ENCODE data around the gene SEPTIN8. TPM values are rescaled to one million over a fixed set of nuclear protein-coding genes. Genes with fewer than 3 reads are reported as not detected.
A peak's percentile ranks its signal among the peaks of the same experiment; 100 is the strongest.

The SEPTIN8 gene, protein sequence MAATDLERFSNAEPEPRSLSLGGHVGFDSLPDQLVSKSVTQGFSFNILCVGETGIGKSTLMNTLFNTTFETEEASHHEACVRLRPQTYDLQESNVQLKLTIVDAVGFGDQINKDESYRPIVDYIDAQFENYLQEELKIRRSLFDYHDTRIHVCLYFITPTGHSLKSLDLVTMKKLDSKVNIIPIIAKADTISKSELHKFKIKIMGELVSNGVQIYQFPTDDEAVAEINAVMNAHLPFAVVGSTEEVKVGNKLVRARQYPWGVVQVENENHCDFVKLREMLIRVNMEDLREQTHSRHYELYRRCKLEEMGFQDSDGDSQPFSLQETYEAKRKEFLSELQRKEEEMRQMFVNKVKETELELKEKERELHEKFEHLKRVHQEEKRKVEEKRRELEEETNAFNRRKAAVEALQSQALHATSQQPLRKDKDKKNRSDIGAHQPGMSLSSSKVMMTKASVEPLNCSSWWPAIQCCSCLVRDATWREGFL
- 71.1 TPM for polyA plus RNA-seq (2013, experiment 1 of 2; ENCODE audit: insufficient read length)
- 68.5 TPM for polyA plus RNA-seq (2013, experiment 2 of 2; ENCODE audit: insufficient read length)

GRCh38 chr5:132777209-132778069 lies at the start of gene SEPTIN8:
Gene SEPTIN8 (minus strand): TSS chr5:132777239. CDS start chr5:132777137, 102 bp downstream.
- DNase-seq, result peak; percentile 62

DNA sequence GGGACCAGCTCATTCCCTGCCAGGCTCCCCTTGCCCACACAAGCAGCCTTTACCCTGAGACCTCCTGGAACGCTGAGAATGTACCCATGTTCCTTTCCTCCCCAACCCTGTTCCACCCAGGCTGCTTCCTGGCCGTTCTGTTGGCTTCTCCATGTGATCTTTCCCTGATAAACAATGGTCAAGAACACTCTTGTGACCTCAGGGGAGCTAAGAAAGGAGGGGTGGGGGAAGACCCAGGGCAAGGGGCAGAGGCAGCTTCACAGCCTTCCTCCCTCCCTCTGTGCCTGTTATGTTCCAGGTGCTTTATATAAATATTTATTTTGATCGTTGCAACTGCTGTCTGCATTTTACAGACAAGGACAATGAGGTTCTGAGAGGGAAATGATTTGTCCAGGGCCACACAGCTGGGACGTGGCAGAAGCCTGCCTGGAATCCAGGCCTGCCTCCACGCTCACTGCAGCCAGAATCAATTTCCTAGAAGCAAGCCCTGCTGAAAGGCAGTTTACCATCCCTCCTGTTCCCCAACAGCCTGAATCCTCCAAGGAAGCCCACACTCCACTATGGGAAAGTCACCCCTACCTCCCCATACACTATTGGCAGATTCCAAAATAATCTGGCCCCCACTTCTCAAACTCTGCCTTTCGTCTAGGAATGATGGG lies 49.5 kb upstream of the SEPTIN8 start:
- DNase-seq, result no peak

DNA sequence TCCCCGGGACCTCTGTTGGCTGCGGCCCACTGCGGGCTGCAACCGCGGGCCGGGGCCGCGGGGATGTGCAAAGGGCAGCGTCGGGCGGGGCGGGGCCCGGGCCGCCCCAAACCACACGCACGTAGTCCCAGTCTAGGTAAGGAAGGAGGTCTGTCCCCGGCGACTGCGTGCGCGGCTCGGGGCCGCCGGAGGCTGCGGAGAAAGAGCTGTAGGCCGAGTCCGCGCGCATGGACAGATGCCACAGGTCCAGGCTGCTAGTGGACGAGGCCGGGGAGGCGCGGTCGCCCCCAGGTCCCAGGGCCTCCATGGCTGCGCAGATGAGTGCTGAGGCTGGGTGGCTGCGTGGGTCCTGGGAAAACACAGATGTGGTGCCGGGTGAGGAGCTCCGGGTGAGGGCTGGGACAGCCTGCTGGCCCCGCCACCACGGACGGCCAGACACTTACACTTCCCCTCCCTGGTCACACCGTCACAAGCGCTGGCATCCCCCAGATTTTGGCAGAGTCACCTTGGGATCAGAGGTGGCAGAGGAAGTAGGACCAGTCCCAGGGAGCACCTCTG lies 48.9 kb upstream of the SEPTIN8 start:
- no peak for DNase-seq

DNA sequence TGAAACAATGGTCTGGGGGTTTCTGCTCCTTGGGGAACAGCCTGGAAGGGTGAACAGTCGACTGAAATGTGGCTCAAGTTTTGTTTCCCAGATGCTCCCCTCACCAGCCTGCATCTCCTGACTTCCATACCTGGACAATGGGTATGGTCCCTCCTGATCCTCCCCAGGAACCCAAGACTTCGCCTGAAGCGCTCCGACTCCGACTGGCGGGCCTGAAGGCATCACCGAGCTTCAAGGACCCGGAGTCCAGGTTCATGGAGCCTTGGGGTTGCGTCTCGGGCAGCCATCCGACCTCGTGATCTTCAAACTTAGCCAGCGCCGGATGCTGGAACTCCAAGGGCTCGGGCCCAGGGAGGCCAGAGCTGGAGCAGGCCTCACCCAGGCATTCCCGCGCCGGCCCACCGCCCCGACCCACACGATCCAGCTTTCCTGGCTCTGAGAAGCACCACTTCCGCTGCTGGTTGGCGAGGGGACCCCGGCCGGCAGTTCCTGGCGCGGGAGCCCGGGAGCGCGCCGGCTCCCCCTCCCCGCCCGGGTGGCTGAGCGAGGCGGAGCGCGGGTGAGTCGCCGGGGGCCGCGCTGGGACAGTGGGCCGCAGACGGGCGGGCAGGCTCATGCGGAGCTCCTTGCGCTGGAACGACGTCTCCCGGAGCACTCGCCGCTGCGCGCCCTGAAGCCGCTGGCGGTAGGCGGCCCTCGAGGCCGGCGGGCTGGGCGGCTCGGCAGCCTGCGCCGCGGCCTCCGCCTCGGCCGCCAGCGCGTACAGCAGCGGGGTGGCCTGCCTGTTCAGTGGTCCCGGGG lies 48.2 kb upstream of the SEPTIN8 start:
- DNase-seq, result no peak

- no peak for DNase-seq
Observed at GRCh38 chr5:132824426-132824825, 47.4 kb upstream of the SEPTIN8 start.

GRCh38 chr5:132823481-132824050 lies 46.5 kb upstream of the SEPTIN8 start:
- DNase-seq, result no peak

DNA sequence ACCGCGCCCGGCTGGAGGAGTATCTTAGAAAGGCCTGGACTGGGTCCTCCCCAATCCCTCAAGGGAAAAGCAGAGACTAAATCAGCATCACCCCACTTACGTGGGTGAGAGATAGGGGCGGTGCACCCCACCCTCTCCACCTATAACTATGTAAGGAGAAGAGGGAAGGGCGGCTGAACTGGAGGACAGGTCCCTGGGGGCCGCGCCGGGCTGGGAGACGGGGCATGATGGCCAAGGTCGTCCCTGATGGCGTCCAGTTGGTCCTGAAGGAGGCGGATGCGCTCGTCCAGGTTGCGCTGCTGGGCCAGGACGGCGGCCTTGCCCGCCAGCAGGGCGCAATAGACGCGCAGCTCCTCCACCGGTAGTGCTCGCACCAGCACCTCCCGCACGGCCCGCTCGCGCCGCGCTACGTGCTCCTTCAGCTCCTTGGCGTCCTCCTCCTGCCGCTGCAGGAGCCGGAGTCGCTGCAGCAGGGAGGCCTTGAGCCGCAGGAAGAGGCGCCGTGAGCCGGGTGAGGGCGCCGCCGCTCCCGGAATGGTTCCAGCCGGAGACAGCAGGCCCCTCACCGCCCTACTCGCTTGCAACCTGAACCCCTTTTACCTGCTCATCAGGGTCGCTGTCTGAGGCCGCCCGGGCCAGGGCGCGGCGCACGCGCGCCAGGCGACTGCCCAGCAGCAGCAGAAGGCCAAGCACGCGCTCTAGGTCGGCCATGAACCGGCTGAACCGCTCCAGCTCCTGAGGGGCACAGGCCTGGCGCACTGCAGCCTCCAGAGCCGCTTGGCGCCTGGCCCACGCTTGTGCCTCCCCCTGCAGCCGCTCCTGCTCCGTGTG lies 45.8 kb upstream of the SEPTIN8 start:
- DNase-seq, result peak; percentile 24

DNA sequence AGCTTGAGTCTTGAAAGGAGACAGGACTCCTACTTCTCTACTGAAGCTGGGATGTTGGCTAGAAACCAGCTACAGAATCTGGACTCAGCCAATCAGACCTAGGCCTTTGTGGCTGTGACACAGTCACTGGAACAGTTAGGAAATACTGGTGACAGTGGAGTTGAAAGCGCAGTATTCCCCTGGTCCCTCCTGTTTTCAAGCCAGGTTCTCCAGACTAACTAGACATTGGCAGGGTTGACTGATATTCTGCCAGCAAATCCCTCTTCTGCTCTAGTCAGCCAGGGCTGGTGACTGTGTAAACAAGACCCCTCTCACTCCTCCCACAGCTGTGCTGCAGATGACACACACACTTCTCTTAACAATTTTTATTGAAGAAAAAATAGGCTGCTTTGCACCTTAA lies 44.8 kb upstream of the SEPTIN8 start:
- DNase-seq, result peak; percentile 24

DNA sequence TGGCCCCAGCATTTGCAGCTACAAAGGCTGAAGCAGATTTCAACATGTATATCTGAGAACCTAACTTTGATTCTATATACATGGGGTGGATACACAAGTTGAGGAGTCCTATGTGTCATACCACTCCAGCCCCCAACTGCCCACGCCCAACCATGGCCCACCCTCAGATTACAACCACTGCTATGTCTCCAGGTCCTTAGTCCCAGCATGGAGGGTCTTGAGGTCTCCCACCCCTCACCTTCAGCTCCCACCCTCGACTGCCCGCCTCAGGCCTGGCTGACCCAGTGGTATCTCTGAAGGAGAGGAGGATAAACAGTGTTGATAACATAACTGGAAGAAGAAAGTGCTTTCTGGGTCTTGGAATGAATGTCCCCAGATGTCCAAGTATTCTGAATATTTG lies 44.3 kb upstream of the SEPTIN8 start:
- no peak for DNase-seq

DNA sequence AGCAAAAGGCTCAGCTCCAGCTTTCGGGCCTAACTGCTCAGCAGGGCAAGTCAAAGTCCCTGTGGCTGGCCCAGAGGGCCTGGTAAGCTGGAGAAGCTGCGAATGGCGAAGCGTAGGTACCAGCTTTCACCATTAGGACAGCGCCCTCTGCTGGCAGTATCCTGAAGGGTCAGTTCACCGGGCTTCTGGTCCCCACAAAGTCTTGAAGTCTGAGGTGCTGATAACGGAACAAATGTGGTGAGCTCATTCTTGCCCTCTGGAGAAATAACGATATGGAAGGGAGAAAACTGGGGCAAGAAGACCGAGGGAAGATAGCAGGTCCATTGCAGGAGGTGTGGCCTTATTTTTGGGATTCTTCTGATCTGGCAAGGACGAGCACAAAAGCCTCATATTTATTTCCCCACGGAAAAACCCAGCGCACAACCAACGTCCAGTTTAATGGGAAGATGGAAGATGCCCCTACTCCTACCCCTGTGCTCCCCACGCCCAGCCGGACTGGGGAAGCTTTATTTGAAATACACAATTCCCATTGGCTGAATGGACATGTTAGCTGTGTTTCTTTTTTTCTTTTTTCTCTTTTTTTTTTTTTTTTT lies 43.2 kb upstream of the SEPTIN8 start:
- peak; percentile 88 for DNase-seq

GRCh38 chr5:132819468-132819867 lies 42.4 kb upstream of the SEPTIN8 start:
- DNase-seq, result no peak

DNA sequence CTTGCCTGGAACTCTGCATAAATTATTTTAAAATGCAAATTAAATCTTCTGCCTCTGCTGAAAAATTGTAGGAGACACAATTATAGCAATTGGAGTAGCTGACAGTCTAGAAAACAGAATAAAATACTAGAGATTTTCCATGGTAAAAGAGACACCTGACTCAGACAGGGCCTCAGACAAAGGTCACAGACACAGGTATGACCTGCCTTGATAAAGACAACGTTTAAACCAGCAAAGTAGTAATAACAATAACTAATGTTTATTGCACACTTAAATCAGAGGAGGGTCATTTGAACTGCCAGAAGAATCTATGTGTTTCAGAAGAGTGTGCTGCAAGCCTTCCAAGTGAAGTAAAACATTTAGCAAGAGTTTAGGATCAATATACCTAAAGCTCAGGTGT lies 40.0 kb upstream of the SEPTIN8 start:
- DNase-seq, result no peak

GRCh38 chr5:132816554-132816953 lies 39.5 kb upstream of the SEPTIN8 start:
- DNase-seq, result no peak

GRCh38 chr5:132816083-132816482 lies 39.0 kb upstream of the SEPTIN8 start:
- no peak for DNase-seq

GRCh38 chr5:132815454-132815853 lies 38.4 kb upstream of the SEPTIN8 start:
- no peak for DNase-seq

DNA sequence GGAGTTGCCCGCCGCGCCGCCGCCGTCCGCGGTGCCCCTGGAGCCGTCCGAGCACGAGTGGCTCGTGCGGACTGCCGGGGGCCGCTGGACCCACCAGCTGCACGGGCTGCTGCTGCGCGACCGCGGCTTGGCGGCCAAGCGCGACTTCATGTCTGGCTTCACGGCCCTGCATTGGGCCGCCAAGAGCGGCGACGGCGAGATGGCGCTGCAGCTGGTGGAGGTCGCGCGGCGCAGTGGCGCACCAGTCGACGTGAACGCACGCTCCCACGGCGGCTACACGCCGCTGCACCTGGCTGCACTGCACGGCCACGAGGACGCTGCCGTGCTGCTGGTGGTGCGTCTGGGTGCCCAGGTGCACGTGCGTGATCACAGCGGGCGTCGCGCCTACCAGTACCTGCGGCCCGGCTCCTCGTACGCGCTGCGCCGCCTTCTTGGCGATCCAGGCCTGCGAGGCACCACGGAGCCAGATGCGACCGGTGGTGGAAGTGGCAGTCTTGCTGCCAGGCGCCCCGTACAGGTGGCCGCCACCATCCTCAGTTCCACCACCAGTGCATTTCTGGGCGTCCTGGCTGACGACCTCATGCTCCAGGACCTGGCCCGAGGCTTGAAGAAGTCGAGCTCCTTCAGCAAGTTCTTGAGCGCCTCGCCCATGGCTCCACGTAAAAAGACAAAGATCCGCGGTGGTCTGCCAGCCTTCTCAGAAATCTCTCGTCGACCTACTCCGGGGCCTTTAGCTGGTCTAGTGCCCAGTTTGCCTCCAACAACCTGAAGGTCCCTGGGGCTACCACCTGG lies 37.7 kb upstream of the SEPTIN8 start:
- no peak for DNase-seq

DNA sequence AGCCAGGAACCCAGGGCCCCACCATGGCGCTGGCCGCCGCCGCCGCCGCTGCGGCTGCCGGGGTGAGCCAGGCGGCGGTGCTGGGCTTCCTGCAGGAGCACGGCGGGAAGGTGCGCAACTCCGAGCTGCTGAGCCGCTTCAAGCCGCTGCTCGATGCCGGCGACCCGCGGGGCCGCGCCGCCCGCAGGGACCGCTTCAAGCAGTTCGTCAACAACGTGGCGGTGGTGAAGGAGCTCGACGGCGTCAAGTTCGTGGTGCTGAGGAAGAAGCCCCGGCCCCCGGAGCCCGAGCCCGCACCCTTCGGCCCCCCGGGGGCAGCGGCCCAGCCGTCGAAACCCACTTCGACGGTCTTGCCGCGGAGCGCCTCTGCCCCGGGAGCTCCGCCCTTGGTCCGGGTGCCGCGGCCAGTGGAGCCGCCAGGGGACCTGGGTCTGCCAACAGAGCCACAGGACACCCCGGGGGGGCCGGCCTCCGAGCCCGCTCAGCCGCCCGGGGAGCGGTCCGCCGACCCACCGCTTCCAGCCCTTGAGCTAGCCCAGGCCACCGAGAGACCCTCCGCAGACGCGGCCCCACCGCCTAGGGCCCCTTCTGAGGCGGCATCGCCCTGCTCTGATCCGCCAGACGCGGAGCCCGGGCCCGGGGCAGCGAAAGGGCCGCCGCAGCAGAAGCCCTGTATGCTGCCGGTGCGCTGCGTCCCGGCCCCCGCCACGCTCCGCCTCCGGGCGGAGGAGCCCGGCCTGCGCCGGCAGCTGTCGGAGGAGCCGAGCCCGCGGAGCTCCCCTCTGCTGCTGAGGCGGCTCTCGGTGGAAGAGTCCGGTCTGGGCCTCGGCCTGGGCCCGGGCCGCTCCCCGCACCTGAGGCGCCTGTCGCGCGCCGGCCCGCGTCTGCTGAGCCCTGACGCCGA lies 36.8 kb upstream of the SEPTIN8 start:
- no peak for DNase-seq

All from fibroblast of skin of scalp (primary cell).